NCI-H1048 (cell line): Measurements from ENCODE around the gene CPNE6.

Source experiments
- DNase-seq: peaks from one replicate; lab custom pipeline; 2025; lab: John Stamatoyannopoulos, UW

Gene CPNE6

GRCh38 chr14:24054646-24055045 lies 16.7 kb upstream of the CPNE6 start:
- DNase-seq = no peak

- no peak for DNase-seq
Measured at GRCh38 chr14:24055971-24056799, 15.2 kb upstream of the CPNE6 start.

- DNase-seq = no peak
Measured at GRCh38 chr14:24056800-24057184, 14.6 kb upstream of the CPNE6 start.

GRCh38 chr14:24057271-24057670 lies 14.1 kb upstream of the CPNE6 start:
- DNase-seq = no peak

GRCh38 chr14:24057867-24058259 lies 13.5 kb upstream of the CPNE6 start:
- DNase-seq = no peak

GRCh38 chr14:24058260-24058950 lies 13.0 kb upstream of the CPNE6 start:
- peak; percentile 39 for DNase-seq

- no peak for DNase-seq
Measured at GRCh38 chr14:24058951-24059475, 12.3 kb upstream of the CPNE6 start.

GRCh38 chr14:24059841-24060388 lies 11.4 kb upstream of the CPNE6 start:
- DNase-seq = no peak

GRCh38 chr14:24060443-24060842 lies 10.9 kb upstream of the CPNE6 start:
- no peak for DNase-seq

- no peak for DNase-seq
Measured at GRCh38 chr14:24060984-24061913, 10.1 kb upstream of the CPNE6 start.

GRCh38 chr14:24062216-24062980 lies 9.0 kb upstream of the CPNE6 start:
- DNase-seq = no peak

- no peak for DNase-seq
Measured at GRCh38 chr14:24063263-24063836, 8.0 kb upstream of the CPNE6 start.

GRCh38 chr14:24064091-24064795 lies 7.1 kb upstream of the CPNE6 start:
- no peak for DNase-seq

- no peak for DNase-seq
Measured at GRCh38 chr14:24064856-24065255, 6.5 kb upstream of the CPNE6 start.

GRCh38 chr14:24065408-24065807 lies 6.0 kb upstream of the CPNE6 start:
- DNase-seq = no peak

GRCh38 chr14:24066496-24067132 lies 4.7 kb upstream of the CPNE6 start:
- DNase-seq = no peak

- no peak for DNase-seq
Measured at GRCh38 chr14:24067133-24068082, 4.0 kb upstream of the CPNE6 start.

- DNase-seq = no peak
Measured at GRCh38 chr14:24068711-24069410, 2.5 kb upstream of the CPNE6 start.
